Transverse colon (tissue), 4 donors: ENCODE results near the gene GNL3L. TPM values are rescaled to one million over a fixed set of nuclear protein-coding genes. Genes with fewer than 3 reads are reported as not detected.
"Not testable (repeated sequence)": the region's sequence is repeated elsewhere in the genome, so short reads cannot be mapped to it uniquely, and the experiment has no call there.

Experiments used
- DNase-seq: peaks from one replicate; pipeline ENCODE4 v3.0.0-alpha.2; 2019
- H3K27ac ChIP-seq, 4 donors: fragments of 200-600 bp; sonication (generic); 2 replicates each; pipeline ENCODE4 v1.5.1; 2016 to 2018; ENCODE audit warnings: inconsistent platforms in 4 of 4
- H3K27me3 ChIP-seq: fragments of 200-600 bp; sonication (generic); 2 replicates; pipeline ENCODE4 v1.5.1; 2017; ENCODE audit warnings: inconsistent platforms
- H3K36me3 ChIP-seq, 4 donors: fragments of 200-600 bp; sonication (generic); 2 replicates each; pipeline ENCODE4 v1.5.1; 2017 to 2019; ENCODE audit warnings: inconsistent platforms in 4 of 4
- H3K4me1 ChIP-seq, 4 donors: fragments of 200-600 bp; sonication (generic); 2 replicates each; pipeline ENCODE4 v1.5.1; 2017 to 2020; ENCODE audit warnings: inconsistent platforms in 4 of 4
- H3K4me3 ChIP-seq, 4 donors: fragments of 200-600 bp; sonication (generic); 1 replicate in 1 of 4; 2 replicates in 3 of 4; pipeline versions ENCODE4 v1.5.1 to v1.6.1; 2017 to 2019; ENCODE audit warnings: inconsistent platforms in 4 of 4
- H3K9me3 ChIP-seq, 2 donors: fragments of 200-600 bp; sonication (generic); 2 replicates each; pipeline ENCODE4 v1.5.1; 2017 to 2019; ENCODE audit warnings: inconsistent platforms in 2 of 2
- CTCF ChIP-seq, 5 experiments: fragments of 200-600 bp in 3 of 5; fragments of 450-650 bp in 2 of 5; sonication (generic) in 3 of 5; IDR thresholded peaks; 1 replicate in 2 of 5; 2 replicates in 3 of 5; pipeline ENCODE4 v1.5.1; 2016 to 2017; ENCODE audit warnings: antibody characterized with exemption in 5 of 5, inconsistent platforms in 3 of 5, mild to moderate bottlenecking in 2 of 5, moderate library complexity in 1 of 5
- EP300 ChIP-seq: sonication (generic); formaldehyde crosslinking; IDR thresholded peaks from one replicate; pipeline ENCODE4 v1.6.1; 2017; ENCODE audit warnings: antibody characterized with exemption, low read depth
- POLR2A ChIP-seq: fragments of 450-650 bp; IDR thresholded peaks from one replicate; pipeline ENCODE4 v1.6.1; 2016; ENCODE audit warnings: antibody characterized with exemption, mild to moderate bottlenecking, moderate library complexity
- POLR2AphosphoS5 ChIP-seq, 3 donors: sonication (generic); formaldehyde crosslinking; IDR thresholded peaks; one replicate each; pipeline ENCODE4 v1.6.1; 2016; ENCODE audit warnings: antibody characterized with exemption in 3 of 3
- whole genome bisulfite sequencing, 2 donors: methylation state at CpG; one replicate each; pipeline ENCODE4 v1.1.5; 2018; ENCODE audit warnings: low coverage in 1 of 2; 5-methylcytosine and 5-hydroxymethylcytosine counted together
- in situ Hi-C, 4 donors: fragments of 200-750 bp; cut with MboI; loops; one replicate each; pipeline versions ENCODE4 v1.15.0 to v1.15.1; 2017; ENCODE audit warnings: low sequenced_read_pairs in 3 of 4, low pct_ligation_motif_present in 1 of 4, low pct_unique_long_range_greater_than_20kb in 1 of 4
- intact Hi-C: fragments of 100-400 bp; cut with DNase I; formaldehyde crosslinking; loops from one replicate; pipeline ENCODE4 v1.15.1; 2023; ENCODE audit warnings: low total_unique reads
- total RNA-seq, 4 donors: library from RNA; depleted of rRNA; stranded (reverse); fragments of >200 nt; gene quantifications; one replicate each; pipeline ENCODE4 v1.1.0, GENCODE V29; 2016

GNL3L gene
- total RNA-seq, 4 donors from 2014 or later = 29.5 to 36.6 (median 31.7) TPM

- 81% methylated on average over 4 of the region's 4 CpGs; no CpG with 5 or more reads in 1 of the 2 donors for WGBS, 2 donors
- no peak overlapping the region for H3K4me3 ChIP-seq
- H3K27ac ChIP-seq = no peak overlapping the region
- no peaks in the 10 kb centered on the region for H3K27me3 ChIP-seq
- no peaks in the 10 kb centered on the region for H3K36me3 ChIP-seq
- H3K4me1 ChIP-seq = no peaks in the 10 kb centered on the region
- in situ Hi-C loops (no loop called here), intact Hi-C loops (no loop called here)
- DNase-seq = no peak
- no peaks in the 10 kb centered on the region for H3K9me3 ChIP-seq
- TF ChIP-seq CTCF (IDR thresholded peaks at IDR 0.05) (no peak), EP300 (no peak)
Measured at GRCh38 chrX:54540289-54540688, 10.3 kb downstream of the GNL3L start.

GRCh38 chrX:54542239-54542638, 12.2 kb downstream of the GNL3L start:
- H3K4me3 ChIP-seq, H3K9me3 ChIP-seq, H3K27me3 ChIP-seq, DNase-seq, H3K4me1 ChIP-seq, in situ Hi-C loops, H3K36me3 ChIP-seq, H3K27ac ChIP-seq, intact Hi-C loops: not testable (repeated sequence)
- WGBS, 2 donors = 83% methylated on average over 4 of the region's 4 CpGs; no CpG with 5 or more reads in 1 of the 2 donors

GRCh38 chrX:54550821-54551220, 20.8 kb downstream of the GNL3L start:
- H3K9me3 ChIP-seq = no peaks in the 10 kb centered on the region
- intact Hi-C loops (no loop called here), in situ Hi-C loops (no loop called here)
- no peaks in the 10 kb centered on the region for H3K27me3 ChIP-seq
- DNase-seq = no peak
- no peaks in the 10 kb centered on the region for H3K36me3 ChIP-seq
- no peak overlapping the region for H3K27ac ChIP-seq
- H3K4me3 ChIP-seq = no peak overlapping the region
- no peaks in the 10 kb centered on the region for H3K4me1 ChIP-seq
- no peak for TF ChIP-seq POLR2A
- WGBS, 2 donors = 92% methylated on average over 4 of the region's 4 CpGs; no CpG with 5 or more reads in 1 of the 2 donors

GRCh38 chrX:54551801-54552200, 21.8 kb downstream of the GNL3L start:
- DNase-seq = no peak
- 82% methylated on average over 8 of the region's 8 CpGs; no CpG with 5 or more reads in 1 of the 2 donors for WGBS, 2 donors
- Histone ChIP-seq H3K4me1 (no peaks in the 10 kb centered on the region), H3K9me3 (no peaks in the 10 kb centered on the region), H3K36me3 (no peaks in the 10 kb centered on the region), H3K27me3 (no peaks in the 10 kb centered on the region), H3K27ac (no peak overlapping the region), H3K4me3 (no peak overlapping the region)
- in situ Hi-C loops (no loop called here), intact Hi-C loops (no loop called here)
- TF ChIP-seq CTCF (IDR thresholded peaks at IDR 0.05) = no peak
- no peak for TF ChIP-seq POLR2A
- TF ChIP-seq POLR2AphosphoS5 (IDR thresholded peaks at IDR 0.05) = no peak
- TF ChIP-seq EP300 = no peak

- 85 to 100% methylated on average over 4 to 7 of the region's 7 CpGs for WGBS, 2 donors
- H3K4me3 ChIP-seq, H3K36me3 ChIP-seq, H3K4me1 ChIP-seq, in situ Hi-C loops, H3K27me3 ChIP-seq, H3K27ac ChIP-seq, intact Hi-C loops, H3K9me3 ChIP-seq, DNase-seq: not testable (repeated sequence)
Measured at GRCh38 chrX:54555006-54555405, 25.0 kb downstream of the GNL3L start.

GRCh38 chrX:54560411-54560810, 30.4 kb downstream of the GNL3L start:
- intact Hi-C loops (no loop called here), in situ Hi-C loops (no loop called here)
- no peaks in the 10 kb centered on the region for H3K4me1 ChIP-seq
- no peak for DNase-seq
- TF ChIP-seq CTCF (IDR thresholded peaks at IDR 0.05) = no peak
- TF ChIP-seq POLR2AphosphoS5 (IDR thresholded peaks at IDR 0.05) = no peak
- TF ChIP-seq EP300 = no peak
- no peak for TF ChIP-seq POLR2A
- WGBS, 2 donors = 84% methylated on average over 11 of the region's 11 CpGs; no CpG with 5 or more reads in 1 of the 2 donors
- H3K9me3 ChIP-seq = no peaks in the 10 kb centered on the region
- no peak overlapping the region for H3K4me3 ChIP-seq
- no peaks in the 10 kb centered on the region for H3K27me3 ChIP-seq
- H3K27ac ChIP-seq = no peak overlapping the region
- no peaks in the 10 kb centered on the region for H3K36me3 ChIP-seq
